NCI-H1417 treated with DMSO at 0.1 percent for 48 hours (cell line): ENCODE data around the gene FSIP1.

Source experiments
- DNase-seq: peaks from one replicate; lab custom pipeline; 2025; lab: John Stamatoyannopoulos, UW

FSIP1 gene

GRCh38 chr15:39582286-39582976 lies 200.2 kb downstream of the FSIP1 start:
- no peak for DNase-seq

GRCh38 chr15:39581793-39582285 lies 200.8 kb downstream of the FSIP1 start:
- DNase-seq, result no peak

- DNase-seq, result no peak
These were observed 201.3 kb downstream of the FSIP1 start for GRCh38 chr15:39581242-39581792.

GRCh38 chr15:39580485-39581241 lies 202.0 kb downstream of the FSIP1 start, which contains the start of gene THBS1:
Gene THBS1 (plus strand): TSS chr15:39581079. CDS start chr15:39581858, 779 bp downstream.
- no peak for DNase-seq

- DNase-seq, result peak; percentile 11
These were observed 202.5 kb downstream of the FSIP1 start for GRCh38 chr15:39580117-39580484.

GRCh38 chr15:39579487-39580116 lies 203.0 kb downstream of the FSIP1 start:
- DNase-seq, result no peak

GRCh38 chr15:39578851-39579486 lies 203.7 kb downstream of the FSIP1 start:
- no peak for DNase-seq

GRCh38 chr15:39575180-39575579 lies 207.5 kb downstream of the FSIP1 start:
- DNase-seq, result no peak

GRCh38 chr15:39574427-39574826 lies 208.2 kb downstream of the FSIP1 start:
- no peak for DNase-seq

GRCh38 chr15:39573844-39574243 lies 208.8 kb downstream of the FSIP1 start:
- DNase-seq, result no peak

- no peak for DNase-seq
These were observed 209.4 kb downstream of the FSIP1 start for GRCh38 chr15:39573287-39573686.

GRCh38 chr15:39565851-39566250 lies 216.8 kb downstream of the FSIP1 start:
- DNase-seq, result no peak

GRCh38 chr15:39564972-39565665 lies 217.5 kb downstream of the FSIP1 start:
- no peak for DNase-seq

GRCh38 chr15:39558421-39558820 lies 224.2 kb downstream of the FSIP1 start:
- DNase-seq, result no peak

- DNase-seq, result no peak
These were observed 226.2 kb downstream of the FSIP1 start for GRCh38 chr15:39556461-39556860.

- DNase-seq, result no peak
These were observed 226.8 kb downstream of the FSIP1 start for GRCh38 chr15:39555885-39556284.

- DNase-seq, result no peak
These were observed 227.8 kb downstream of the FSIP1 start for GRCh38 chr15:39554746-39555387.

GRCh38 chr15:39553947-39554693 lies 228.5 kb downstream of the FSIP1 start:
- DNase-seq, result no peak

- no peak for DNase-seq
These were observed 230.1 kb downstream of the FSIP1 start for GRCh38 chr15:39552556-39552955.

GRCh38 chr15:39551476-39551875 lies 231.2 kb downstream of the FSIP1 start:
- no peak for DNase-seq
